Activated T-cell treated with anti-CD3 and anti-CD28 coated beads, Interleukin-2, amount 50 U/mL, for 48 hours (primary cell): ENCODE results near the gene CUX1.
"Not testable (repeated sequence)": the region's sequence is repeated elsewhere in the genome, so short reads cannot be mapped to it uniquely, and the experiment has no call there.

Source experiments
- DNase-seq, 2 experiments: peaks; one replicate each; pipeline ENCODE4 v3.0.0-alpha.2; 2020

The CUX1 gene

DNA sequence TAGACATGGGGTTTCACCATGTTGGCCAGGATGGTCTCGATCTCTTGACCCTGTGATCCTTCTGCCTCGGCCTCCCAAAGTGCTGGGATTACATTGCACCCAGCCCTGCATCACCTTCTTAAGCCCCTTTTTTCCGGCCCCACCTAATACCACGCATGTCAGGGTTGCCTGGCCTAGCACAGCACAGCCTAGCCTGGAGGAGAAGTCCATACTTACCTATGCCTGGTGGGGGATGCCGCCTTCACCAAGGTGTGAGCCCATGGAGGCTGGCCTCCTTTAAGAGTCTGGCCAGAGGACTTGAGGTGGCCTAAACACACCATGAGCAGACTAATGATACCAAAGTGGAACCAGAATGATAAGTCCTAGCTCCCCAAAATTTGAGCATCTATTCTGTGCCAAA lies 22.0 kb upstream of the CUX1 start:
- no peak for DNase-seq

DNA sequence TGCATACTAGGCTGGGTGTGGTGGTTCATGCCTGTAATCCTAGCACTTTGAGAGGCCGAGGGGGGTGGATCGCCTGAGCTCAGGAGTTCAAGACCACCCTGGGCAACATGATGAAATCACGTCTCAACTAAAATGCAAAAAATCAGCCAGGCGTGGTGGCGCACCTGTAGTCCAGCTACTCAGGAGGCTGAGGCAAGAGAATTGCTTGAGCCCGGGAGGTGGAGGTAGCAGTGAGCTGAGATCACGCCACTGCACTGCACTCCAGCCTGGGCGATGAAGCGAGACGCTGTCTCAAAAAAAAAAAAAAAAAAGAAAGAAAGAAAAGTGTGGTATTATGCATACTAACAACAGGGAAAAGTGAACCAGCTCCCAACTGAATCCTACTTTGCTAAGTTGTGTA lies 19.3 kb upstream of the CUX1 start:
- DNase-seq = not testable (repeated sequence)

DNA sequence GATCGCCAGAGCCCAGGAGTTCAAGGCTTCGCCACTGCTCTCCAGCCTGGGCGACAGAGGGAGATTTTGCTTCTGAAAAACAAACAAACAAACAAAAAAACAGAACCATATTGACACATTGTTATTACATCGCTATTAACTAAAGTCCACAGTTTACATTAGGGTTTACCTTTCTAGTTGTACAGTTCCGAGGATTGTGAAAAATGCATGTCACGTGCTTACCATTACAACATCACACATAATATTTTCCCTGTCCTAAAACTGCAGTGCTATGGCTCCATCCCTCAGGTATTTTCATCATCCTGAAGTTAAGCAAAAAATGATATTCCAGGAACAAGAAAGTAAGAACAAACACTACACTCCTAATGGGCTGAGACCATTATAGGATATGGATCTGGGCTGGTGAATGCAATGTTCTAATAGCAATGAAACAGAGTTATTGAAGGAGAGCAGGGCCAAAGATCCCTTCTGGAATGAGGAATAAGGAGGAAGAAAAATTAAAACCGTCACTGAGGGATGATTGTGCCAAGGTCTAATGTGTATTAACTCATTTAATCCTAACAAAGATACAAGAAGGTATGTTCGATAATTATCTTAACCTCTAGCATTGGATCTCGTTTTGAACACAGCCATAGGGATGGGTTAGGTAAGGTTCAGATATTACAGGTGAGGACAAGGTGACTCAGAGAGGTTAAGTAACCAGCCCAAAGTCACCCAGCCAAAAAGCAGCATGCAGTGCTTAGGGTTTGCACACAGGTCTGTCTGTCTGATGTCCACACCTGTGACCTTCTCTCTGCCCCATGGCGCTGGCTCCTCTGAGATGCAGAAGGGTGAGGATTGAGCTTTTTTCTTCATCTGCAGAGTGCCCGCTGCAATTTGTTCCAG lies 14.0 kb upstream of the CUX1 start:
- no peak for DNase-seq

DNA sequence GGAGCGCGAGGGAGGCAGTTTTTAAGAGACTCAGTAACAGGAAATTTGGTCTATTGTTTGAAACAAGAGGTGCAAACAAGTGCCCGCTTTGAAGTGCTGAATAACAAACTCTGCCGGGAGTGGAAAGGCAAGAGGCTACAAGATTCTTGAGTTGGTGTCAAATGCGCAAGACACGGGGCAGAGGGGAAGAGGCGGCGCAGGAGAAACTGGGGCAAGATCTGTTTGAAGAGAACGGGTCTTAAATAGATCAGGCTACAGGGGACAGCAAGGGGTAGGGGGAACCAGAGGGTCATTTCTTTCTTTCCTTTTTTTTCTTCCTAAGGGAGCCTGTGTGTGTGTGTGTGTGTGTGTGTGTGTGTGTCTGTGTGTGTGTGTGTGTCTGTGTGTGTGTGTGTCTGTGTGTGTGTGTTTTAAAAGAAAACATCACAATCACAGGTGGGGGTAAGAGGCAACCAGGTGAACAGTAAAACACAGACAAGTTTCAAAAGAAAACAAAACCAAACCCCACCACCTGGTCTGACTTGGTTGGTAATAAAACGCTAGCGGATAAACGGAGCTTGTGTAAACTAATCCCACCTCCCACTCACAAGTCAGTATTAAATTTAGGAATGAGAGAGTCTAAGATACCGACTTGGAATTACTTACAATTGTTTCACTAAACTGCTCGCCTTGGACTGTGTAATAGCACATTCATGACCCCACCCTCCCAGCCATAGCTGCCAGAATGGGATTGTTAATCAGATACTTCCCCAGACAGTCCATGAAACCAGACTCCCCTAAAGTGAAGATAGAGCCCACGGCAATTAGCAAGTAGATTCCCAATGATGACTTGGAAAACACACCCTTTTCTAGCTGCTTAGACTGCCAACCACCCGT lies 13.1 kb upstream of the CUX1 start:
- DNase-seq = peak in 1 of 2 experiments; percentile 20

DNA sequence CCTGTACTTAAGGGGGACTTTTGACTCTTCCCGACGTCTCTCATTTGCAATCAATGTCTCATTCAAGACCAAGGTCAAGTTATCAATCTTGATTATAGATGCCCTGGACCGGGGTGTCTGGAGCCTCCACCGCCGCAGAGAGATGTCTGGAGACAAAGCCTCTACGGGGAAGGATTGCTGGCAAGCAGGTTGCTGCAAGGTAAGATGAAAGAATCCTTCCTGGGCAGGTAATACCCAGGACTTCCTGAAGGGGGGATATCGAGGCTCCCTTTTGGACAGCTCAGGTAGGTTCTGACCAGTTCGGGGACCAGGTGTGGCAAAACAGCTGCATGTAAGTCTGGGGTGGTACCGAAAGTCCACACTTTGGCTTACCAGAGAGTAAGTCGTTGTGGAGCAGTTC lies 12.5 kb upstream of the CUX1 start:
- peak; percentile 30 to 32 for DNase-seq

DNA sequence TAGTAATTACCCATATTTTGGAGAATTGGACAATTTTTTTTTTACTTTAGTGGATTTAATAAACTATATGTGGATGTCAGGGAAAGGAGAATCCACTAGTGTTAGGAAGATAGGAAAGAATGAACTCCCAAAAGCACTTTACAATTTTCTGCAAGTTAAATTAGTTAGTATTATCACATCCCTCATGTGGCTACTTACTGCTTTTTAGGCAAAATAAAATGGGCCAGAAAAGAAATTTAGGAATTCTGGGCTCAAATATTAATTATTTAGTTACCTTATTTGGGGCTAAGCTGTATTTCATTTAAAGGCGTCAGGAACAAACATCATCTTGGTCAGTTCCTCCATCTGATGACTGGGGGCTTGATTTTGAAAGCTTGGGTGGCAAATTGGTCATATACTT lies 4.8 kb upstream of the CUX1 start:
- DNase-seq = no peak

DNA sequence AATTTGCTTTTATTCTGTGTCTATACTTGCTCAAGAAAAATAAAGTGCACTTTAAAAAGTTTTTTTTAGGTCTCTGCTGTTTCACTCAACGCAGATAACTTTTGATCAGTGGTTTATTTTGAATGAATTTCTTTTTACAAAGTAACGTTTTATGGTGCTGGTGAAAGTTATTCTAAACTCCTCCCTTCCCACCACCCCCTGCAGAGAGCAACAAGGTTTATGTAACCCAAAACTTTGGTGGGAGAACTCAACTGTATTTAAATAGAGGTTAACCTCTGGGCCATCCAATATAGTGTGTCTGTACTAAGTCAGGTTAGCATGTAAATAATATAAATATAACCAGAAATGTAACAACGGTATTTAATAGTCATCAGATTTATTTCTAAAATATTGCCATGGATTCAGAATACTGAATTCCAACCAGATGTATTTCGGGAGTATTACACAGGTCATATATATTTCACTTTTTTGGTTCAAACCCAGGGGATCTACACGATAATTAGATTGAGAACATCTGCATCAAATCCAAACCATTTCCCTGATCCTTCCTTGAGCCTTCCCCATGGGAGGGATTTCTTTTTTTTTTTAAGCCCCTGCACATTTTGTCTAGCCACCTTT lies 3.9 kb upstream of the CUX1 start:
- no peak for DNase-seq

DNA sequence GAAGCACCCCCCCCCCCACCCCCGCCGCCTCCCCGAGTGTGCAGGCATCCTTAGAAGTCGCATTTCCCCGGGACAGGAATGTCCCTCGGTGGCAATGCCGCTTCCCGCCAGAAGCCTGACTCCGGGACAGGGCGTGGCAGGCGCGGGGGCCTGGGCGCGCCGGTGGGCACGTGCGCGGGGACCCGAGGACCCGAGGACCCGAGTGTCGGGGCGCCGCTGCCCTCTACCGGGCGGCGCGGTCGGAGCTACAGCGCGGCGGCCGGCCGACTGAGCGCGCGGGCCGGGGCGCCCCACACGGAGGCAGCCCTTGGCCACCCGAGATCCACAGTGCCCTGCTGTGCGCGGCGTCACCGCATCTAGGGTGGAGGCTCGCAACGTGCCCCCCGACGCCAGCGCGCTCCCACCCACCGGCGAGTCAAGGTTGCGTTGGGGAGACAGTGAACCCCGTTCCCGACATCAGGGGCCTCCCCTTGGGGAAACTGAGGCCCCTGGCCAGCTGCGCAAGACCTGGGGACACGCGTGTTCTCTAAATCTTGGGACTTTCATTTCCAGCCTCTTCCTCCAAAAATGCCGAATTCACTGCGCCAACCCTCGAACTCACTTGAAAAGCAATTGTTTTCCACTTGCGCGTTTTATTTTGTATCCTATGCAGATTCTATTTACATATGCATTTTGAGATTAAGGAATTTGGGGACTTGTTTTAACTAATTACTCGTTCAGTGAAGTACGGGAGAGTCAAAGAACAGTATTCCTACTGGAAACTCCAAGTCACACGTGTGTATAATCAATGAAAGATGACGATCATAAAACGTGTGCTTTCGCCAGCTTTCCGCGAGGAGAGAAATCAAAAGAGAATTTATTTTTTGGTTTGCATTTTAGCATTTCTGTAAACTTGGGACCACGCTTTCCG lies 3.1 kb upstream of the CUX1 start:
- DNase-seq = peak; percentile 71 to 81

DNA sequence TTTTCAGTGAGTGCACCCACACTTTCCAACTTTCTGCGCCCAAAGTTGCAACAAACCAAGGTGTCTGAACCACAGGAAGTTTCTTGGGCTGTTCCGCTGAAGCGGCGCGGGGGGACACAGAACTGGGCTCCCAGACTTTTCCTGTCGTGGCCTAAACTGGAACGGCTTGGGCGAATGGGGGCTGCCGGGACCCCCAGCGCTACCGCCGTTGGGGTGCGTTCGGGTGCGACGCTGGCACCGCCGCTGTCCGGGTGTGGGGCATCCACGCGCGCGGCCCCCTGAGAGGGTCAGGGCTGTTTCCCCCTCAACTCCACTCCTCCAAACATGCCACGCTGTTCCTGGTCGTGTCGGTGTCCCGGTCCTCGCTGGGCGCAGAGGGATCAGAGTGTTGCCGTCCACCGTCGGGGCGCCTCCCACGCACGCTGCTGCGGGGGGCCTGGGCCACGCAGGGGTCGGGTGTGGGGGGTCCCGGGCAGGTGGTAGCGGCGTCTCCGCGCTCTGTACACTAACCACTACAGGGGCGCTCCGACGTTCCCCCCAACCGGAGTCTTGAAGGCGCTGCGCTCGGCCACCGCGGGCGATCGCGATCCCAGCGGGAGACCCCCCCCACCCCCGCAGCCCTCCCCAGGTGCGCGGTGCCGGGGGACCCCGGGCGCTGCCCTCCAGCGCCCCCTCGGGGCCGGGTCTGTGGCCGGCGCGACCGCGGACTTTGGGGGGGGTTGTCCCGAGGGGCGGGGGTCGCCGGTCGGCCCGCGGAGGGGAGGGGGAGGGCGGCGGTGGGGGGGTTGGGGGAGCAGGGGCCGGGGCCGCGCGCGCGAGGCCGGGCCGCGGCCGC lies 2.2 kb upstream of the CUX1 start:
- peak; percentile 75 to 76 for DNase-seq

DNA sequence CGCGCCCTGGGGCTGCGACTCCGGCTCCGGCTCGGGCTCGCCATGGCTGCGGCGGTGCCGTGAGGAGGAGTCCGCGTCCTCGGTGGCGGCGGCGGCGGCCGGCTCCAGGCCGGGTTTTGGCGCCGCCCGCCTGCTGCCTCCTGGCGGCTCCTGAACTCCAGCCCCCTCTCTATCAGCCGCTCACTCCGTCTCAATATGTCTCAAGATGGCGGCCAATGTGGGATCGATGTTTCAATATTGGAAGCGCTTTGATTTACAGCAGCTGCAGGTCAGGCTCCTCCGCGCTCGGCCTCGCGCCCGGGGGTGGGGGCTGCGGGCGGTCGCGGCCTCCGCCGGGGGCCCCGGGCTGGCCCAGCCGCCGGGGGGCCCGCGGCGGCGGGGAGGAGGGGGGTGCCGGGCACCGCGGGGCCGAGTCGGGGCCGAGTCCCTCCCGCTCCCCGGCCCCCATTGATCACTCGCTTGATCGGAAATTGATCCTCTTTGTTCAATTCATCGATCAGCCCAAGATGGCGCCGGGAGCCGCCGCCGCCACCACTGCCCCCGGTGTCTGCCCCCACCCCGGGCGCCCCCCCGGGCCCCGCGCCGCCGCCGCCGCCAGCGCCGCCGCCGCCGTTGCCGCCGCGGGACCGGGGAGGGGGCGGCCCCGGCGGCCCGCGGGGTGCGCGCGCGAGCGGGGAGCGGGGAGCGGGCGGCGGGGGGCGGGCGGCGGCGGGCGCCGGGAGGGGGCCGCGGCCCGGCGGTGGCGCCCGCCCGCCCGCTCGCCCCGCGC lies 1.4 kb upstream of the CUX1 start:
- DNase-seq = peak; percentile 72 to 80

DNA sequence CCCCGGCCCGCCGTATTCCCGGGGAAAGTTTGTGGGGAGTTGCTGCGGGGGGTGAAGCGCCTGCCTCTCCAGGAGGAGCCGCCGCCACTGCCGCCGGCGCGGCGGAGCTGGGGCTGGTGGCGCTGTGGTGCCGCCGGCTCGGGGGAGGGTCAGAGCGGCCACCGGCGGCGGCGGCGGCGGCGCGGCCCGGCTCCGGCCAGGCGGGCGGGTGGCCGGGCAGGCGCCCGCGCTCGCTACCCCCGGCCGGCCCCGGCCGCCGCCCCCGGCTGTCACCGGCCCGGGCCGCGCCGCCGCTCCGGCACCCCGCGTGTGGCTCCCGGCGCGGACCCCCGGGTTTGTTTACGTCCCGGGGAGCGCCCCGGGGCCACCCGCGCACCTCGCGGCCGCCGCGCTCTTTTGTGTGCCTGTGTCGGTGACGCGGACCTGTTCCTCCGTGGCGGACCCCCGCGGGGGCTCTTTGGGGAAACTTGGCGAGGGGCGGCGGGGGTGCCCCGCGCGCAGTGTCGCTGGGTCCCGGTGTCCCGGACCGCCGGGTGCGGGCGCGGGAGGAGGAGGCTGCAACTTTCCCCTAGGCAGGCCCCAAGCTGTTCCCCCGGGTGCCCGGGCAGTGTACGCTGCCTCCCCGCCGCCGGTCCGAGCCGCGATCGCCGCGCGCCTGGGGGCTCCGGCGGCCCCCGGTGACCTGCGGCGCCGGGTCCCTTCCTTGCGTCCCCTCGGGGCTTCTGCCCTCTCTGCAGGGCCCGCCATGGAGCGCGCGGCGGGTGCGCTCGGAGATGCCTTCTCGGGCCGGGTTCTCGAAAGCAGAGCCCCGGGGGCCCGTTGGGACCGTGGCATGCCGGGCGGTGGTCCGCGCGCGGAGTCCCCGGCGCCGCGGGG lies 593 bp upstream of the CUX1 start:
- peak; percentile 48 to 58 for DNase-seq

DNA sequence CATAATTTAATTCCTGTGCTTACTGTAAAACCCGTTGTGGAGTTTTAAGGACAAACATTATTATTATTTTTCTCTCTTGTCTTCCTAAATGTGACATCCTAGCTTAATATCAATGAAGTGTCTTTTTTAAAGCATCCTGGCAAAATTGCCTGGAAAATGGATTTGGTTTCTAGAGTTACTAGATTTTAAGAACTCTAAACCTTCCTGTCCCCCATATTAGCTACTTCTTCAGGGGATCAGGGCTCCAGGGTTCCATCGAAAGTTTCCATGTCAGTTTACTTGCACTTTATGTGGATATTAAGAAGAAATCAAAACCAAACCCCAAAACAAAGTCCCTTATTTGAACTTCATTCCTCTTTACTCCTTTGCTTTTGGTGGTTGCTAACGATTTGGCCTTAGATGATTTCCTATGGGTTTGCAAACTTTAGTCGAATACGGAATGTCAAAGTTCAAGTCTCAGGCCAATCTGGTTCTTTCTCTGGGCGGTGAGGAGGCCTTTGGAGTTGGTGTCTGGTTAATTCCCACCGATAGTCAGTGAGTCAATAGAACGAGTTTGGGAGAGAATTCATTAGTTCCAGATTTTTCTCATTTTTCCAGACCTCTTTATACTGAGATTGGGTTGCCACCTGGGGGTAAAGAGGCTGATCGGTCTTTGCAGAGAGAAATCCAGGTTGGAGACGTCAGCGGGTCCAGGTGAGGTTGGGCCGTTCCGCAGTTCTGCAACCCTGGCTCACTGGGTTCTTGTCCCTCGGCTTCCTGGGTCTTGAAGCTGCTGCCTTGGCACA lies 1.1 kb downstream of the CUX1 start:
- DNase-seq = no peak

DNA sequence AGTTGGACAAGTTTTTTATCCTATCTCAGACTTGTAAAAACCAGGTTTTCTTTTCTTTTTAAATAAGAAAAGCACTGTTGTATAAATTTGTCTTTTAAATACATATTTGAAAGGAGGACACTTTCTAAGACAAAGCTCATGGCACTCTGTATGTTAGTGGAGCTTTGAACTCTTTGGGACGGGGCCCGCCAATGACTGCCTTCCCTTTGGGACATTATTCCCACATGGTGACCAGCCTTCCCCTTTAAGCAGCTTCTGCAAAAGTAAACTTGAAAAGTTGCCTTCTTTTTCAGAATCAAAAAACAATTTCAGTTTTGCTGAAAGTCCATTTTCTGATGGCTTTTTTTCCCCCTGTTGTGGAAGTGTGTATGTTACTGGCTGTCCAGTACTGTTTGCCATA lies 1.8 kb downstream of the CUX1 start:
- DNase-seq = no peak

DNA sequence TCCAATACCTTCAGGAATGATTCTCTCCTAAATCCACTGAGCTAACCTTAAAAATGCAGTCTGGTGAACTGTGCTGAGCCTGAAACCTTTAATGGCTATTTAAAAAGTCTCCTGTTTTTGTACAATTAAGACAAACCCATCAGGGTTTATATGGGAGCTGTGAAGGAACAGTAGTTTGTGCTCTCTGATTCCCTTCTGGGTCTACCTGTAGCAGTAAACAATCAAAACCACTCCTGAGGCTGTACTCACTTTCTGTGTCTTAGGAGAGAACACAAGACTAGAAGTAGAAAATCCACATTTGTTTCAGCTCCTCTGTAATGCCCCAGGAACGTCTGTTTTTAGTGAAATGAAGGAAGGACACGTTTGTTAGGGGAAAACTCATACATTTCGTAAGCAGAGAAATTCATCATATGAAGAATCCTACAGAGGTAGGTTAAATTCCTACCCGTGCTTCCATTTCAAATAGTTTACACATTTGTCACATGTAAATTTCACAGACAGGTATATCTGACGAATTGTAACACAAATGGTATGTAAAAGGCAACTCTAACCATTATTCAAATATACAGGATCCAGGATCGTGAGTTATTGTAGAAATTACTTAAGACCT lies 2.6 kb downstream of the CUX1 start:
- no peak for DNase-seq

DNA sequence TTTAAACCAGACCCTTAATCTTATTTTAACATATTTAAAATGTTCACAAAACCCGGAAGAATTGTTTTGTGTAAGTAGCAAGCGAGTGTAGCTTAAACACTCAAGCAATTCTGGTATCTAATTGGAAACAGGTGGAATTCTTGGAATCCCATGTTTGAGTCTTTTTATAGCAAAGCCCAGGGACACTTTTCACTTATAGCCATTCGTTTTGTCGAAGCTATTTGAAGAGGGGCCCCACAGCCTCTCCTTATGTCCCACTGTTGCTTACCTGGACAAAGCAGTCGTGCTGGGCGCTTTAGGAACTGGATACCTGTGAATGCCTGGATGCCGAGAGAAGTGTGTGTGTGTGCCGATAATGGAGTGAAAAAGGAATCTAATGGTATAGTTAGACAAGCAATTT lies 3.3 kb downstream of the CUX1 start:
- DNase-seq = no peak

DNA sequence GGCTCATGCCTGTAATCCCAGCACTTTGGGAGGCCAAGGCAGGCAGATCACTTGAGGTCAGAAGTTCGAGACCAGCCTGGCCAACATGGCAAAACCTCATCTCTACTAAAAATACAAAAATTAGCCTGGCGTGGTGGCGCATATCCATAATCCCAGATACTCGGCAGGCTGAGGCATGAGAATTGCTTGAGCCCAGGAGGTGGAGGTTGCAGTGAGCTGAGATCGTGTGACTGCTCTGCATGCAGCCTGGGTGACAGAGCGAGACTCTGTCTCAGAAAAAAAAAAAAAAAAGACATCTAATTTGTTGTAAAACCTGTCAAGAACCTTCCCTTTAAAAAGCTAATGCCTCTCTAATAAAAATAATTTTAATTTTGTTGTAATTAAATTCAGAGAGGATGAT lies 5.2 kb downstream of the CUX1 start:
- DNase-seq = not testable (repeated sequence)

DNA sequence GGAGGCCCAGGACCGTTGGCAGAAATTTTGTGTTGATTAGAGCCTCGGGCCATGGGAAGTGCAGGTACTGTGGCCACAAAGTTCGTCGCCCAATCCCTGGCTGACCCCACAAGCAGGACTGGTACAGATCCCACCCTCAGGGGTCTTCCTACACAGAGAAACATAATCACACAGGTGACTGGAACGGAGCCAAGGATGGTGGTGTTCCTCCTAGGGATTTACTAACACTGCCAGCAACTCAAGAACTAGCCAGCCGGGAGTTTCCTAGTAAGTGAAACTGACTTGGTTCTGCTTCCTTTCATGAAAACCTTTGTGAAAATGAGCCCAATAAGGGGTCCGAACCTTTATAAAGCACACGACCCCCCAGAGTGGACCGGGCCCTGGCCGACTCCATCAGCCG lies 5.7 kb downstream of the CUX1 start:
- DNase-seq = no peak

DNA sequence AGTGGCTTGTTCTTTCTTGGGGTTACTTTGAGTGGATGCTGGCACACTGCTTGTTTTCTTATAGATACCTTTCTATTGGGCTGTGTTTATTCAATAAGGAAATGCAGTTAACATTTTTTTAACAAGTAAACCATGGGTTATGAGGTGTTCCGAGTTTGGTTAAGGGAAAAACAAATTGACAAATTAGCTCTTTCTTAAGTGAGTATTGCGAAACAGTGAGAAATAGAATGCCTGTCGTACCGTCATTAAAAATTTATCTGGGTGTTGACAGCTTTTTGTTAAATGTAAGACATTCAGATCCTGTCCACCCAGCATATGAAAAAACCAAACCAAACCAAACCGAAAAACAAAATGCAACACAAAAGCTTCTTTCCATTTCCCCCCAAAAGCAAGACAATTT lies 6.2 kb downstream of the CUX1 start:
- DNase-seq = no peak
